NCI-H2081 (cell line): Measurements from ENCODE around the gene GALC.
A peak's percentile ranks its signal among the peaks of the same experiment; 100 is the strongest.
"Not testable (repeated sequence)": the region's sequence is repeated elsewhere in the genome, so short reads cannot be mapped to it uniquely, and the experiment has no call there.

Source experiments
- DNase-seq, 2 experiments: peaks; one replicate each; lab custom pipeline; 2025; lab: John Stamatoyannopoulos, UW

The GALC gene

GRCh38 chr14:87992718-87993628 lies at the start of gene GALC:
TSS of gene GALC (minus strand) at chr14:87993182. CDS start at chr14:87993164, 18 bp downstream.
- peak; percentile 79 to 84 for DNase-seq

GRCh38 chr14:88040146-88040545 lies 47.2 kb upstream of the GALC start:
- no peak for DNase-seq

- DNase-seq, result no peak
These were observed 46.2 kb upstream of the GALC start for GRCh38 chr14:88039197-88039596.

GRCh38 chr14:88037325-88037724 lies 44.3 kb upstream of the GALC start:
- no peak for DNase-seq

GRCh38 chr14:88036422-88036821 lies 43.4 kb upstream of the GALC start:
- DNase-seq, result no peak

- no peak for DNase-seq
These were observed 41.1 kb upstream of the GALC start for GRCh38 chr14:88034076-88034475.

GRCh38 chr14:88032373-88032772 lies 39.4 kb upstream of the GALC start:
- no peak for DNase-seq

- no peak for DNase-seq
These were observed 37.9 kb upstream of the GALC start for GRCh38 chr14:88030892-88031291.

GRCh38 chr14:88030079-88030478 lies 37.1 kb upstream of the GALC start:
- DNase-seq, result no peak

GRCh38 chr14:88029500-88029899 lies 36.5 kb upstream of the GALC start:
- DNase-seq, result no peak

GRCh38 chr14:88026890-88027289 lies 33.9 kb upstream of the GALC start:
- no peak for DNase-seq

- DNase-seq, result no peak
These were observed 32.3 kb upstream of the GALC start for GRCh38 chr14:88025313-88025712.

- DNase-seq, result not testable (repeated sequence)
These were observed 31.5 kb upstream of the GALC start for GRCh38 chr14:88024252-88025086.

GRCh38 chr14:88023658-88024187 lies 30.7 kb upstream of the GALC start:
- DNase-seq, result no peak

GRCh38 chr14:88017535-88017934 lies 24.6 kb upstream of the GALC start:
- DNase-seq, result no peak

- DNase-seq, result no peak
These were observed 23.8 kb upstream of the GALC start for GRCh38 chr14:88016768-88017167.

- DNase-seq, result peak; percentile 45 to 57
These were observed 20.9 kb upstream of the GALC start for GRCh38 chr14:88013750-88014349.

GRCh38 chr14:88012495-88012894 lies 19.5 kb upstream of the GALC start:
- no peak for DNase-seq

- no peak for DNase-seq
These were observed 17.3 kb upstream of the GALC start for GRCh38 chr14:88010331-88010730.

- DNase-seq, result no peak
These were observed 16.5 kb upstream of the GALC start for GRCh38 chr14:88009486-88009885.

- DNase-seq, result no peak
These were observed 15.2 kb upstream of the GALC start for GRCh38 chr14:88008039-88008742.

GRCh38 chr14:88007608-88008007 lies 14.6 kb upstream of the GALC start:
- no peak for DNase-seq
